Upper lobe of right lung (tissue), 1 donor: ENCODE measurements around the gene BOC. TPM values are rescaled to one million over a fixed set of nuclear protein-coding genes. Genes with fewer than 3 reads are reported as not detected.

ENCODE experiments used
- ATAC-seq: fragments of 200-7000 bp; cut with Tn5 transposase; one replicate; pipeline ENCODE4 v1.9.1; 2020; ENCODE audit warnings: mild to moderate bottlenecking, moderate library complexity
- DNase-seq: peaks from one replicate; pipeline ENCODE4 v3.0.0-alpha.2; 2020
- H3K27ac ChIP-seq: fragments of 200-600 bp; one replicate; pipeline ENCODE4 v1.8.0; 2022
- H3K27me3 ChIP-seq: fragments of 200-600 bp; one replicate; pipeline ENCODE4 v1.8.0; 2022; ENCODE audit warnings: mild to moderate bottlenecking
- H3K36me3 ChIP-seq: fragments of 200-600 bp; one replicate; pipeline ENCODE4 v1.8.0; 2022
- H3K4me1 ChIP-seq: fragments of 200-600 bp; one replicate; pipeline ENCODE4 v1.8.0; 2022
- H3K4me3 ChIP-seq: fragments of 200-600 bp; one replicate; pipeline ENCODE4 v1.8.0; 2022; ENCODE audit warnings: mild to moderate bottlenecking
- H3K9me3 ChIP-seq: fragments of 200-600 bp; one replicate; pipeline ENCODE4 v1.8.0; 2022
- CTCF ChIP-seq: fragments of 200-600 bp; IDR thresholded peaks from one replicate; pipeline ENCODE4 v1.8.0; 2022; ENCODE audit warnings: antibody characterized with exemption
- intact Hi-C: fragments of 100-400 bp; cut with DNase I; formaldehyde crosslinking; loops from one replicate; pipeline ENCODE4 v1.11.0; 2022
- total RNA-seq: library from RNA; stranded (reverse); fragmentation: NEBNext Ultra II Directional; extraction: Animal tissue kit (Norgen Biotek cat#: 25700); gene quantifications from one replicate; pipeline ENCODE4 v1.2.1, GENCODE V29; 2021
- donor health status: DM: no; HTN: yes; CAD: no; lungs with severe emphysema.

Gene BOC
- total RNA-seq, 1 donor from 2014 or later = 6.1 TPM

GRCh38 chr3:113216393-113216792 lies 5.0 kb downstream of the BOC start:
- intact Hi-C loops = no loop called here
- H3K9me3 ChIP-seq = no peaks in the 10 kb centered on the region
- ATAC-seq (no peak), DNase-seq (no peak)
- no peak overlapping the region for H3K27ac ChIP-seq
- no peaks in the 10 kb centered on the region for H3K36me3 ChIP-seq
- no peaks in the 10 kb centered on the region for H3K4me1 ChIP-seq
- peaks cover 17% of the 10 kb centered on the region for H3K27me3 ChIP-seq
- no peak for TF ChIP-seq CTCF
- no peak overlapping the region for H3K4me3 ChIP-seq

- H3K36me3 ChIP-seq = no peaks in the 10 kb centered on the region
- DNase-seq (no peak), ATAC-seq (no peak)
- H3K27me3 ChIP-seq = peaks cover 18% of the 10 kb centered on the region
- H3K27ac ChIP-seq = no peak overlapping the region
- no peak for TF ChIP-seq CTCF
- H3K9me3 ChIP-seq = no peaks in the 10 kb centered on the region
- no peak overlapping the region for H3K4me3 ChIP-seq
- no peaks in the 10 kb centered on the region for H3K4me1 ChIP-seq
- intact Hi-C loops = no loop called here
Observed at GRCh38 chr3:113218011-113218680, 6.8 kb downstream of the BOC start.

- Histone ChIP-seq H3K9me3 (no peaks in the 10 kb centered on the region), H3K36me3 (no peaks in the 10 kb centered on the region), H3K27me3 (peaks cover 12% of the 10 kb centered on the region), H3K4me3 (no peak overlapping the region), H3K27ac (no peak overlapping the region), H3K4me1 (no peaks in the 10 kb centered on the region)
- DNase-seq (no peak), ATAC-seq (no peak)
- TF ChIP-seq CTCF = no peak
- intact Hi-C loops = no loop called here
Observed at GRCh38 chr3:113218681-113219045, 7.3 kb downstream of the BOC start.

- no peaks in the 10 kb centered on the region for H3K36me3 ChIP-seq
- H3K27me3 ChIP-seq = peaks cover 8% of the 10 kb centered on the region
- no peaks in the 10 kb centered on the region for H3K9me3 ChIP-seq
- no peak for TF ChIP-seq CTCF
- no peak for DNase-seq
- no peak overlapping the region for H3K4me3 ChIP-seq
- no peak for ATAC-seq
- intact Hi-C loops = no loop called here
- no peak overlapping the region for H3K27ac ChIP-seq
- no peaks in the 10 kb centered on the region for H3K4me1 ChIP-seq
Observed at GRCh38 chr3:113219605-113220300, 8.4 kb downstream of the BOC start.

- Histone ChIP-seq H3K27ac (no peak overlapping the region), H3K4me3 (no peak overlapping the region), H3K9me3 (no peaks in the 10 kb centered on the region), H3K36me3 (no peaks in the 10 kb centered on the region), H3K4me1 (no peaks in the 10 kb centered on the region), H3K27me3 (peaks cover 8% of the 10 kb centered on the region)
- no peak for TF ChIP-seq CTCF
- DNase-seq (no peak), ATAC-seq (no peak)
- intact Hi-C loops = no loop called here
Observed at GRCh38 chr3:113220721-113221120, 9.4 kb downstream of the BOC start.
